Activated naive CD8-positive, alpha-beta T cell treated with anti-CD3 and anti-CD28 coated beads, Interleukin-2, amount 10 ng/mL, durations not matched to agents 7 days and 5 days (primary cell): ENCODE data around the gene GRAP. TPM values are rescaled to one million over a fixed set of nuclear protein-coding genes. Genes with fewer than 3 reads are reported as not detected.
"Not testable (repeated sequence)": the region's sequence is repeated elsewhere in the genome, so short reads cannot be mapped to it uniquely, and the experiment has no call there.

Source experiments
- ATAC-seq: fragments of 150-1000 bp; cut with Tn5 transposase; one replicate; pipeline ENCODE4 v1.10.0; 2021; ENCODE audit warnings: low read depth, moderate library complexity
- POLR2A ChIA-PET: fragments of 350-600 bp; sonication (Branson Sonifier 250); formaldehyde crosslinking; loops from one replicate; lab custom pipeline; 2021; ENCODE audit warnings: antibody characterized with exemption; lab: Charles Lee
- DNase-seq: peaks from one replicate; pipeline ENCODE4 v3.0.0; 2021
- H3K27ac Mint-ChIP-seq: one replicate; pipeline ENCODE4 v1.8.0; 2022; ENCODE audit warnings: mild to moderate bottlenecking, mixed read lengths
- H3K27me3 Mint-ChIP-seq: one replicate; pipeline ENCODE4 v1.8.0; 2022; ENCODE audit warnings: mild to moderate bottlenecking, moderate library complexity, mixed read lengths
- H3K36me3 Mint-ChIP-seq: one replicate; pipeline ENCODE4 v1.8.0; 2021; ENCODE audit warnings: mild to moderate bottlenecking, mixed read lengths
- H3K4me1 Mint-ChIP-seq: one replicate; pipeline ENCODE4 v1.8.0; 2021; ENCODE audit warnings: mixed read lengths
- H3K4me3 Mint-ChIP-seq: one replicate; pipeline ENCODE4 v1.8.0; 2022; ENCODE audit warnings: mild to moderate bottlenecking, moderate library complexity, mixed read lengths
- H3K9me3 Mint-ChIP-seq: one replicate; pipeline ENCODE4 v1.8.0; 2021; ENCODE audit warnings: mixed read lengths
- total RNA-seq, 2 experiments: library from RNA; stranded (reverse); gene quantifications; one replicate each; pipeline ENCODE4 v1.2.3, GENCODE V29; 2021

Gene GRAP
- total RNA-seq, 2 experiments from 2014 or later: 27.7 to 30.3 TPM

DNA sequence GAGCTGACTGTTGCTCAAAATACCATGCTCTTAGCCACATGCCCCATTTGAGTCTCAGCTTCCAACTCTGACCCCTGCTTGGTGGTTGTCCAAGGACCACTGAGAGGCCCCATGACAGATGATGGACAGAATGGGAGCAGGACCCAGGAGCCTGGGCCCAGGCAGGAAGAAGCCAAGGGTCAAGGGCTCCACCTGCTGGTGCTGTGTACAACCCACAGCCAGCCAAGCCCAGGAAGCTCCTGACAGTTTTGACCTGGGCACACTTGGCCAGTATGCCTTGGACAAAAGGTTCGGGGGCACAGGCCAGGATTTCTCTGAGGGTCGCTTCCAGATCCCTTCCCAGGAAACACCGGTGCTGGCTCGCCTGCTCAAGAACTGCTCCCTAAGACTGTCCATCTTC is 15.0 kb downstream of the GRAP start:
- H3K4me3 Mint-ChIP-seq, H3K9me3 Mint-ChIP-seq, H3K36me3 Mint-ChIP-seq, POLR2A ChIA-PET, H3K4me1 Mint-ChIP-seq, H3K27me3 Mint-ChIP-seq, H3K27ac Mint-ChIP-seq: not testable (repeated sequence)
- DNase-seq: peak; percentile 47
- peak; percentile 59 for ATAC-seq

DNA sequence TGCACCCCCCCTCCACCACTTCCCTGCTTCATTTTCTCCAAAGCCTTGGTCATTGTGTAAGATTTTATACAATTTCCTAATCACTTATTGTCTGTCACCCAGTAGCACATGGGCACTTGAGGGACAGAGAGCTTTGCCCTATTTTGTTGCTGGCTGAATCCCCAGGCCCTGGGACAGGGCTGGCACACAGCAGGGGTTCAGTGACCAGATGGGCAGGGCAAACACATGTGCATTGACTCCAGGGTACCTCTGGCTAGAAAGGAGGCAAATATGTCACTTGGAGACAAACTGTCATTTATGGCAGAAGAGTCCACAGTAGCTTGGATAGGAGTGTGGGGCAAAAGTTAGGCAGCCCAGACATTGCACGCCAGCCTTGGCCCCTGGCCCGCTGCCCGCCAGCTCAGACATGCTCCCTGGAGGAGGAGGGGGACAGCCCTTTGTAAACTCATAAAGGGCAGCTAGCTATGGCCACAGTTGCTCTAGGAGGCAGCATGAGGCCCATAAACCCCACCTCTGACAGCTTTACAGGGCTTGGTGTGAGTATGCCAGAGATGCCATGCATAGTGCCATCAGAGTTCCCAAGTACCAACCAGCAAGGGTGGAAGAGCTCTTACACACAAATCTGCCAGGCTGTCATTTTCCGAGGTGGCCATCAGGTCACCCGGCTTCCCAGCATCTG is 15.8 kb downstream of the GRAP start:
- H3K4me3 Mint-ChIP-seq, H3K36me3 Mint-ChIP-seq, ATAC-seq, H3K9me3 Mint-ChIP-seq, DNase-seq, POLR2A ChIA-PET, H3K27me3 Mint-ChIP-seq, H3K27ac Mint-ChIP-seq, H3K4me1 Mint-ChIP-seq: not testable (repeated sequence)

DNA sequence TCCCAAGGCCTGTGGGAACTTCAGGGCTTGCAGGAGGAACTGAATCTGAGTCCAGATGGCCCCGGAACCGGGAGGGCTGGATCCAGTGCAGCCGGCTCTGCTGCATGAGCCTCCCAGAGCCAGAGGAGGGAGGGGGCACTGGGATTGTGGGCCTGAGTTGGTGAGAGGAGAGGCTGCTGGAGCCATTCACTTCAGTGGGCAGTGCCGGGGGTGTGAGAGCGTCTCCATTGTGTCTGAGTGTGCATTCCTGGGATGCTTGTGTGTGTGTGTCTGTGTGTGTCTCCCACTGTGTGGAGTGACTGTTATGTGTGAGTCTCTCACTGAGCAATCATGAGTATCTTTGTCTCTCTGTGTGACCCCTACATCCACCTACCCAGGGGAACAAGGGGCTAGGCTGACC is 17.0 kb downstream of the GRAP start:
- H3K36me3 Mint-ChIP-seq, H3K4me3 Mint-ChIP-seq, H3K27me3 Mint-ChIP-seq, ATAC-seq, H3K27ac Mint-ChIP-seq, POLR2A ChIA-PET, DNase-seq, H3K4me1 Mint-ChIP-seq, H3K9me3 Mint-ChIP-seq: not testable (repeated sequence)

DNA sequence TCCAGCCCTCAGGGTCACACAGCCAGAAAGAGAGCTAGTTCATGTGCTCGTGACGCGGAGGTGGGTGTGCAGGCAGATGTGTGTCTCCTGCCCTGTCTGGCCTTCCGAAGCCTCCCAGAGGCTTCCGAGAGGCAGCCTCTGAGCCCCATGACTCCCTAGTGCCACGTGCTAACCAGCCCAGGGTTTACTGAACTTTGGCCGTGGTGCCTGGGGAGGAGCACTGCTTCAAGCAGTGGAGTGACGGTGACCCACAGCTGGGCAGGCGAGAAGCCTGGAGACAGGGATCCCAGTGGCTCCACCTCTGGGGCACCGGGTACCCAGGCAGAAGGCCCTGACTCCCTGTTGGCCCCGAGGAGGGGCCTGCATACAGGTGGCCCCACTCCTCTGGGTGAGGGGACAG is 18.1 kb downstream of the GRAP start:
- H3K36me3 Mint-ChIP-seq, ATAC-seq, H3K27ac Mint-ChIP-seq, H3K9me3 Mint-ChIP-seq, H3K27me3 Mint-ChIP-seq, DNase-seq, POLR2A ChIA-PET, H3K4me3 Mint-ChIP-seq: not testable (repeated sequence)
- H3K4me1 Mint-ChIP-seq: peaks cover 13% of the 10 kb centered on the region

DNA sequence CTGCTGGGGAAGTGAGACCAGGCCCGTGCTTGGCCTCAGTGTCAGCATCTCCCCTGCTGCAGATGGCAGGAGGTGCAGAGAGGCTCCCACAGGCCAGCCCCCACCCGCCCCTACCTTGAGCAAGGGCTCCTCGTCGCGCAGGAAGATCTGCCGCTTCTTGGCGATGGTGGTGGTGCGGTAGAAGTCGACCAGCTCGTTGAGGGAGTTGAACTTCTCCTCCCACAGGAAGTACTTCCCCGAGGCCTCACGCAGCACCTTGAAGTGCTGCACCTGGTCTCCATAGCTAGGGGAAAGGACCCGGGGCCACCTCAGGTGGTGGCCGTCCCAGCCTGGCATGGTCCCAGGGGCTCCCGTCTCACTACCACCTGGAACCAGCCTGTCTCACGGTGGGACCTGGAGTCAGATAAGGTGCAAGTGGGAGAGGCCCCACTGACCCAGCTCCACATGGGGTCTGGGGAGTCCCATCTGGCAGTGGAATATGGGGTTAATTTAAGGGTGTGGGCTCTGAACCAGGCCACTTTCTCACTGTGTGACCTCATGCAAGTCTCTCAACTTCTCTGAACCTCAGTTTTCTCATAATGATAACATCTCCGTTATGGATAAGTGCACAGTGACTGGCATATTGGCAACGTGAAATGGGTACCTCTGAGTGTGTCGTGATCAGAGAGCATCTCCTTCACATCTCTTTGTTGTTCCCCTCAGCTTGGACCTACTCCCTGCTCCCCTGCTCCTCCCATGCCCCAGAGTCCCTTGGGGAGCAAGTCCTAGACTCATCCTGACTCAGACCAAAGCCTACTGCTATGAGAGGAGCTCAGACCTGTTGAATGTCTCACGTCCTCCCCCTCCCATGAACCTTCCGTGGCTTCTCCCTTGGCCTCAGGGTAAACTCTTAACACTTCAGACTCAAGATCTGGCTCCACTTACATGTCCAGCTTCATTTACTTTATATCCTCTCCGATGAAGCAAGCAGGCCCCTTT is 22.4 kb downstream of the GRAP start:
- Mint-ChIP-seq H3K27ac (peak overlapping the region; percentile 33), H3K4me1 (peaks cover 15% of the 10 kb centered on the region), H3K36me3 (peaks cover 9% of the 10 kb centered on the region), H3K27me3 (no peaks in the 10 kb centered on the region), H3K4me3 (peak overlapping the region; percentile 9), H3K9me3 (no peaks in the 10 kb centered on the region)
- peak; percentile 71 for ATAC-seq
- DNase-seq: no peak
- POLR2A ChIA-PET: interaction anchor here (0.5 kb wide), 1 partner anchor 85 kb away, joined by 5 read pairs; no protein-coding TSS in a partner anchor

DNA sequence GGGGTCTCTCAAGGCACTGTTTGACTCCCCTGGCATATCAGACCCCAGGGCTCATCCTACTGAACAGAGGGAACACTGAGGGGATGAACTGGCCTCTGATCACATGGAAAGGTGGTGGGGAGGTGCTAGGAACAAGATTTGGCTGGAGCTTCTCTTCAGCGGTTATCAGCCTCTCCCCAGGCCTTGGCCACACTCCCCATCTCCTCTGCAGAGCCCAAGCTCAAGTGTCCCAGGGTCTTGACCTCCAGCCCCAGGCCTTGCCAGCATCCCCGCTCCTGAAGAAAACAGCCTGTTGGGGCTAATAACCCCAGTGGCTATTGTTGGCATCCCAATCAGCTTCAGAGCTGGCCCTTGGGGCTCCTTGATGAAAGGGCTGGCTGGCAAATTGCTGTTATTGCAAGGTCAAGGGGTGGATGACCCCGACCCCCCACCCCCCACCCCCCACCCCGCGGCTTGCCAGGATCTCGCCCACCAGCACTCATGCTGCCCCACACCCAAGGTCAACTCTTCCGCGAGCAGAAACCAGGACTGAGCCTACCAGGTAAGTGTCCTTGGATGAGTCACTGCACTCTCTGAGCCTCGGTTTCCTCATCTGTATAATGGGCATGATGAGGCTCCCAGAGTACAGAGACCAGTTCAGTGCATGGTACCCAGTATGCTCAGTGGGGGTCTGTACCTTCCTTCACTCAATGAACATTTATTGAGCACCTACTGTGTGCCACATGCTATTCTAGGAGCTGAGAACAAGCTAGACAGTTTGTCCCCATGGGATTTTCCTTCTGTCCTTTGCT is 23.4 kb downstream of the GRAP start:
- Mint-ChIP-seq H3K36me3 (peaks cover 12% of the 10 kb centered on the region), H3K27me3 (no peaks in the 10 kb centered on the region), H3K9me3 (no peaks in the 10 kb centered on the region), H3K27ac (peak overlapping the region; percentile 48), H3K4me1 (peaks cover 15% of the 10 kb centered on the region), H3K4me3 (no peak overlapping the region)
- ATAC-seq (no peak), DNase-seq (no peak)
- POLR2A ChIA-PET: no interaction called here

DNA sequence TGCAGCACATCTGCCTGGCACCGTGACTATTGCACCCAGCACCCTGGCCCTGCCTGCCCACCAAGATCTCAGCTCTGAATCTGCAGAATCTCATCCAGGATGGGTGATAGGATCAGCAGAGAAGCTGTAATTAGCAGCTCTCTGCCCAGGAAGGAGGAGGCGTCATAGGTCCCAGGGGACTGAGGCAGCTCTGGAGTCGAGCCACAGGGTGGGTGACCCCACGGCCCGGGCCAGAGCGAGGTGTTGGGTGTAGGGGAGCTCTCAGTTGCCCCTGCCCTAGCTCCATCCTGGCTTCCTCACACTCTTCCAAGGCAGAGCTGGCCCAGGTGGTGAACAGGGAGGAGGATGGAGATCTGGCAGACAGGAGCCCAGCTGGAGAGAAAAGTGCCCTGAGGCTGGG is 24.0 kb downstream of the GRAP start:
- Mint-ChIP-seq H3K9me3 (no peaks in the 10 kb centered on the region), H3K27ac (peak overlapping the region; percentile 68), H3K27me3 (no peaks in the 10 kb centered on the region), H3K36me3 (peaks cover 12% of the 10 kb centered on the region), H3K4me1 (peaks cover 15% of the 10 kb centered on the region), H3K4me3 (no peak overlapping the region)
- no peak for DNase-seq
- no peak for ATAC-seq
- POLR2A ChIA-PET: no interaction called here

DNA sequence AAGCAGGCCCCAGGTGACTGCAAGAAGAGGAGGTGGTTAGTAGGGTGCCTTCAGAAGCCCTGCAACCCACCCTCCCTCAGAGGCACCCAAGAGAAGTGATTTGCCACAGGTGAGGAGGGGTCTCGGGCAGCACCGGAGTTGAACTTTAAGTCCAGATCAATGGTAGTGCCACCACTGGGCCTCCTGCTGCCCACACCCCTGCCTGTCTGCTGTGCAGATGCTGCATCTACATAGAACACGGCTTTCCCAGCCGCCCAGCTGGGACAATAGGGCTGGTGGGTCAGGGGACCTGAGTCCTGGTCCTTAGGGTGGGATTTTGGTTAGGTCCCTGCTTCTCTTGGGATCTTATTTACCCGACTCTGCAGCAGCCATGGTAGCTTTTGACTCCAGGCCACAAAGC is 24.6 kb downstream of the GRAP start:
- DNase-seq: no peak
- Mint-ChIP-seq H3K27ac (no peak overlapping the region), H3K27me3 (no peaks in the 10 kb centered on the region), H3K4me3 (no peak overlapping the region), H3K9me3 (no peaks in the 10 kb centered on the region), H3K4me1 (peaks cover 15% of the 10 kb centered on the region), H3K36me3 (peaks cover 12% of the 10 kb centered on the region)
- no peak for ATAC-seq
- POLR2A ChIA-PET: no interaction called here

DNA sequence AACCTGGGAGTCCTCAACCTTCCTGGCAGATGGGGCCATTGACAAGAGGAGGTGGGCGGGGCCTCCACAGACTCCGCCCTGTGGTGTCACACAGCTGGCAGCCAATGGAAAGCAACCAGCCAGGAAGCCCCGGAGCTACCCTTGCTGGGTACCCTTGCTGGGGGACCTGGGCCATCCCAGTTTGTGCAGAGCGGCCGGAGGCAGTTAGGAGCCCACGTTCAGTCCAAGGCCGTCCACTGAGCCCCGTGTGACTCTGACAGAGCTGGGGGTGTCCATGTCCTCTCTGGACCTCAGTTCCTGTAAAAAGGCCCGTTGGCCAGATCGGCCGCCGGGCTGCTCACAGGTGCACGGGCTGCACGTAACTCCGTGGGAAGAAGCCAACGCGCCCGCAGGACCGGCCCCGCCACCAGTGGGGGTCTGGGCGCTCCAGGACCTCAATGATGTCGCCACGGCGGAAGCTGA is 25.1 kb downstream of the GRAP start:
- POLR2A ChIA-PET: no interaction called here

DNA sequence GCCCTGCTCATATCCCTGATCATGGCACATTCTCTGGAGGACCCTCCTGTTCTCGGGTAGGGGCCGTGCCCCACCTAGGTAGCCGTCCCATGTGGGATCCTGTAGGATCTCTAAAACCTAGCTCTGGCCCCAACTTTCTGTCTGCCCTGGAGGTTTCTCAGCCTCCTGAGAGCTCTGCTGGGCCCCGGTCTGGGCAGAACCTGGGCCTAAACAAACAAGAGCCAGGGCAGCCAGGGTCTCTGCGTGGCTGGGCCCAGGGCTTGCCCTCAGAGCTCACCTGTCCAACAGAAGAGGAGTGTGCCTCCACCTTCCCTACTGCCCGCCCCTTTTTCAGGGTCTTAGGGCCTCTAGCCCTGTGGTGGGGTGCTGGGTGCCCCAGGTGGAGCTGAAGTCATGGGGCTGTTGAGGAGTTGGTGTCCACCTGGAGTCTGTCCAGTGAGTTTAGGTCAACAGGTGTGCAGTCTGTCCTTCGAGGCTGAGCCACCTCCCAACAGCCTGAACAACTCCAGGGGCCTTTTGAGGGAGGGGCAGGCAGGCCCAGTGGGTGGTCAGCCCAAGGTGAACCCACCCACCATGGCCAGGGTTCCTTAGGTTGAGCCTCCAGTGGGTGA is 25.6 kb downstream of the GRAP start:
- Mint-ChIP-seq H3K36me3 (peaks cover 12% of the 10 kb centered on the region), H3K4me1 (peaks cover 15% of the 10 kb centered on the region)
- DNase-seq, POLR2A ChIA-PET, H3K9me3 Mint-ChIP-seq, H3K27me3 Mint-ChIP-seq, H3K27ac Mint-ChIP-seq, ATAC-seq, H3K4me3 Mint-ChIP-seq: not testable (repeated sequence)

More for the DNA sequence above, 25.1 kb downstream of the GRAP start:
- Mint-ChIP-seq H3K36me3 (peaks cover 12% of the 10 kb centered on the region), H3K27me3 (no peaks in the 10 kb centered on the region), H3K27ac (no peak overlapping the region), H3K4me1 (peaks cover 15% of the 10 kb centered on the region), H3K9me3 (no peaks in the 10 kb centered on the region), H3K4me3 (no peak overlapping the region)
- DNase-seq (peak; percentile 55), ATAC-seq (no peak)

DNA sequence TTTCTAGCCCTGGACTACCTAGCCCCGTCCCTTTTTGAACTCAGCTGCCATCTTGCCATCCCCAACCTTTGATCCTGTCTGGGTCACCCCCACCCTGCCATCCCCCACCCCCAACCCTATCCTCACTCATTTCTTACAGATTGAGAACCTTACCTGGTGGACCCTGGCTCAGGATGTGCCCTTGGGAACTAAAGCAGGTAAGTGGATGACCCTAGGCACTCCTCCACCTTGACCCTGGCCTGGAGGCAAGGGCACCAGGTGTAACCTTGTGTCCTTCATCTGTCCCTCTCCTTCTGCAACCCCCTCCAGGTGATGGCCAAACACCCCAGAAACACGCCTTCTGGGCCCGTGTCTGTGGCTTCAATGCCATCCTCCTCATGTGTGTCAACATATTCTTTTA is 26.7 kb downstream of the GRAP start:
- Mint-ChIP-seq H3K4me3 (no peak overlapping the region), H3K4me1 (peaks cover 15% of the 10 kb centered on the region), H3K9me3 (no peaks in the 10 kb centered on the region), H3K27me3 (no peaks in the 10 kb centered on the region), H3K27ac (no peak overlapping the region), H3K36me3 (peaks cover 12% of the 10 kb centered on the region)
- no peak for ATAC-seq
- no peak for DNase-seq
- POLR2A ChIA-PET: interaction anchor here (0.5 kb wide), 1 partner anchor 24 kb away, joined by 3 read pairs; no protein-coding TSS in a partner anchor

DNA sequence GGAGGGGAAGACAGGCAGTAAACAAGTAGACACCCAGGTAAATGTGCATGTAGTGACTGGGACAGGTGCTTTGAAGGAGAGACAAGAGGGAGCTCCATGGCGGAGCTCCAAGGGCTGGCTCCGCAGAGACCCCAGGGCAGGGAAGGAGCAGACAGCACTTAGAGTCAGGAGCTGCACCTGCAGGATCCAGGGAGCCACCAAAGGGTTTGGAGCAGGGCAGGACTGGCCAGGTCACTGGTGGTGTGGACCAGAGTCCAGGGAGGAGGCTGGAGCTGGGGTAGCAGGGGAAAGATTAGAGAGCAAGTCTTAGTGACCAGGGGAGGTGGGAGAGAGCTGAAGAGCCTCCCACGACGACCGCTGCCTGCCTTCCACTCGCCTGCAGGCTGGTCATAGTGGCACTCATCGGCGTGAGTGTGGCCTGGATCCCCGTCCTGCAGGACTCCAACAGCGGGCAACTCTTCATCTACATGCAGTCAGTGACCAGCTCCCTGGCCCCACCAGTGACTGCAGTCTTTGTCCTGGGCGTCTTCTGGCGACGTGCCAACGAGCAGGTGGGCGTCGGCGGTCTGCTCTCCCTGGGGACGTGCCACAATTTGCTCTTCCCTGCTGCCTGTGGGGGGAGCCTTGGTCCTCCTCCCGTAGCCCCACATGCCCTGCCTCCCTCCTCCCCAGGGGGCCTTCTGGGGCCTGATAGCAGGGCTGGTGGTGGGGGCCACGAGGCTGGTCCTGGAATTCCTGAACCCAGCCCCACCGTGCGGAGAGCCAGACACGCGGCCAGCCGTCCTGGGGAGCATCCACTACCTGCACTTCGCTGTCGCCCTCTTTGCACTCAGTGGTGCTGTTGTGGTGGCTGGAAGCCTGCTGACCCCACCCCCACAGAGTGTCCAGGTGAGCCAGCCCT is 27.5 kb downstream of the GRAP start:
- no peak for ATAC-seq
- Mint-ChIP-seq H3K27ac (no peak overlapping the region), H3K4me3 (no peak overlapping the region), H3K27me3 (no peaks in the 10 kb centered on the region), H3K4me1 (peaks cover 8% of the 10 kb centered on the region), H3K9me3 (no peaks in the 10 kb centered on the region), H3K36me3 (peaks cover 7% of the 10 kb centered on the region)
- DNase-seq: no peak
- POLR2A ChIA-PET: interaction anchor here (0.5 kb wide), 1 partner anchor 23 kb away, joined by 3 read pairs; no protein-coding TSS in a partner anchor
